Measurements from ENCODE around the gene CHSY3.

The CHSY3 gene

GRCh38 chr5:130206686-130207085 is 302.4 kb downstream of the CHSY3 start:
- H2AK5ac ChIP-seq (ENCODE audit: low read length, severe bottlenecking): no peak overlapping the region
- no peak overlapping the region for H2BK15ac ChIP-seq (ENCODE audit: low read depth, poor library complexity, severe bottlenecking)
- H2BK120ac ChIP-seq (ENCODE audit: low read depth, low read length): no peak overlapping the region
- H3K9ac ChIP-seq (ENCODE audit: low read length): no peak overlapping the region
- H3K4me3 ChIP-seq (ENCODE audit: insufficient read depth in 1 of 2, low read depth in 1 of 2, low read length in 2 of 2): no peak overlapping the region
- H2BK12ac ChIP-seq (ENCODE audit: low read length in 2 of 2): no peak overlapping the region
- no peaks in the 10 kb centered on the region for H3K36me3 ChIP-seq (ENCODE audit: control insufficient read depth in 1 of 2, insufficient read depth in 2 of 2, low read depth in 1 of 2, low read length in 2 of 2)
- H3K4me1 ChIP-seq (ENCODE audit: control insufficient read depth, insufficient read depth, low read depth, low read length): no peaks in the 10 kb centered on the region
- H3K23ac ChIP-seq (ENCODE audit: low read length in 2 of 2): no peak overlapping the region
- H3K18ac ChIP-seq (ENCODE audit: low read depth in 1 of 2, low read length in 2 of 2): no peak overlapping the region
- no peak overlapping the region for H4K91ac ChIP-seq (ENCODE audit: low read length)
- no peaks in the 10 kb centered on the region for H3K9me3 ChIP-seq (ENCODE audit: control insufficient read depth, low read length)
- no peaks in the 10 kb centered on the region for H3K79me1 ChIP-seq (replicated peaks; ENCODE audit: low read length, poor library complexity, severe bottlenecking)
- no peaks in the 10 kb centered on the region for H3K27me3 ChIP-seq (ENCODE audit: control insufficient read depth in 1 of 2, insufficient read depth in 1 of 2, low read length in 2 of 2)
- no peak for DNase-seq
- H3K4ac ChIP-seq (ENCODE audit: low read depth in 1 of 2, low read length in 2 of 2): no peak overlapping the region
- no peak overlapping the region for H3K4me2 ChIP-seq (ENCODE audit: low read length, poor library complexity, severe bottlenecking)
- H4K8ac ChIP-seq (ENCODE audit: low read length): no peak overlapping the region
- no peak overlapping the region for H3K27ac ChIP-seq (ENCODE audit: low read length, poor library complexity, severe bottlenecking)
- WGBS: 80% methylated on average over 2 of the region's 2 CpGs
- no peak overlapping the region for H3K14ac ChIP-seq (ENCODE audit: low read length in 2 of 2)
- no peak overlapping the region for H2BK5ac ChIP-seq (ENCODE audit: low read depth, low read length, poor library complexity, severe bottlenecking)
- no peak overlapping the region for H2AFZ ChIP-seq (ENCODE audit: low read depth, low read length)

DNA sequence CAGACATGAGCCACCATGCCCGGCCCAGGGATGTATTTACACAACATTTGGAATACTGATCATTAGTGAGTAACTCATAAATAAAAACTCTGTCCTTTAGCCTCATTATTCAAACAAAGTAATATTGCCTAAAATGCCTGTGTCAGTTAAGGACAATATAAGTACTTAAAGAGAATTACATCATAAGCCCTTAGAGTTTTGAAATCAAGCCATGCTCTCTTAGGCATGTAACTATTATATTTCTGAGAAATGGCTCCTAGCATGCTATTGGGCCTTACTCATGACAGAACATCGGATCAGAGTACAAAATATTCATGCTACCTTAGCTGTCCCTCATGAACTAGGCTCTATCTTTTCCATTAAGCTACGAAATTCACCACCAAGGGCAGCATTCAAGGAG is 309.3 kb downstream of the CHSY3 start:
- Histone ChIP-seq H2BK12ac (ENCODE audit: low read length in 2 of 2) (no peak overlapping the region), H3K18ac (ENCODE audit: low read depth in 1 of 2, low read length in 2 of 2) (no peak overlapping the region), H2AK5ac (ENCODE audit: low read length, severe bottlenecking) (no peak overlapping the region), H3K9ac (ENCODE audit: low read length) (no peak overlapping the region), H2AFZ (ENCODE audit: low read depth, low read length) (no peak overlapping the region), H3K27ac (ENCODE audit: low read length, poor library complexity, severe bottlenecking) (no peak overlapping the region), H3K4me3 (ENCODE audit: insufficient read depth in 1 of 2, low read depth in 1 of 2, low read length in 2 of 2) (no peak overlapping the region), H2BK120ac (ENCODE audit: low read depth, low read length) (no peak overlapping the region), H3K4ac (ENCODE audit: low read depth in 1 of 2, low read length in 2 of 2) (no peak overlapping the region), H3K9me3 (ENCODE audit: control insufficient read depth, low read length) (no peaks in the 10 kb centered on the region), H4K8ac (ENCODE audit: low read length) (no peak overlapping the region), H3K4me2 (ENCODE audit: low read length, poor library complexity, severe bottlenecking) (no peak overlapping the region), H3K79me1 (replicated peaks; ENCODE audit: low read length, poor library complexity, severe bottlenecking) (no peaks in the 10 kb centered on the region), H2BK15ac (ENCODE audit: low read depth, poor library complexity, severe bottlenecking) (no peak overlapping the region), H4K91ac (ENCODE audit: low read length) (no peak overlapping the region), H3K23ac (ENCODE audit: low read length in 2 of 2) (no peak overlapping the region), H3K14ac (ENCODE audit: low read length in 2 of 2) (no peak overlapping the region), H3K36me3 (ENCODE audit: control insufficient read depth in 1 of 2, insufficient read depth in 2 of 2, low read depth in 1 of 2, low read length in 2 of 2) (no peaks in the 10 kb centered on the region), H3K27me3 (ENCODE audit: control insufficient read depth in 1 of 2, insufficient read depth in 1 of 2, low read length in 2 of 2) (no peaks in the 10 kb centered on the region), H3K4me1 (ENCODE audit: control insufficient read depth, insufficient read depth, low read depth, low read length) (no peaks in the 10 kb centered on the region), H2BK5ac (ENCODE audit: low read depth, low read length, poor library complexity, severe bottlenecking) (no peak overlapping the region)
- WGBS: 88% methylated on average over 1 of the region's 3 CpGs
- peak; percentile 39 for DNase-seq

DNA sequence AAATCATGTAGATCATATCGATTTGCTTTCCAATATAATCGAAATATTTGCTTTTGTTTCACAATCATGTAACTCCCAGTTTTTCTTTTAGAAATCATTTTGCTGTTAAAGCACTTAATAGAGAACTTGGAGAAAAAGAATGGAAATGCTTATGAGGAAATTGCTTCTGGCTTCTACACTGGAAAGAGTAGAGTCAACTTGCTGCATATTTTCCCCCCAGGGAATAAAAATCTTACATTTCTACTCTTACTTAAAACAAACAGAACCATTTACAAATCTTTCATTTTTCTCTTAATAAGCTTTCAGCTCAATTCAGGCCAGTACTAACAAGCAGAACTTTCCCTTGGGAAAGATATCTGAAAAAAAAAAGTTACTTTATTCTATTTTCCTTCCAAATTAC is 312.0 kb downstream of the CHSY3 start:
- Histone ChIP-seq H3K27me3 (ENCODE audit: control insufficient read depth in 1 of 2, insufficient read depth in 1 of 2, low read length in 2 of 2) (no peaks in the 10 kb centered on the region), H3K27ac (ENCODE audit: low read length, poor library complexity, severe bottlenecking) (no peak overlapping the region), H3K14ac (ENCODE audit: low read length in 2 of 2) (no peak overlapping the region), H2AK5ac (ENCODE audit: low read length, severe bottlenecking) (no peak overlapping the region), H3K18ac (ENCODE audit: low read depth in 1 of 2, low read length in 2 of 2) (no peak overlapping the region), H2BK12ac (ENCODE audit: low read length in 2 of 2) (no peak overlapping the region), H3K23ac (ENCODE audit: low read length in 2 of 2) (no peak overlapping the region), H3K4me3 (ENCODE audit: insufficient read depth in 1 of 2, low read depth in 1 of 2, low read length in 2 of 2) (no peak overlapping the region), H2AFZ (ENCODE audit: low read depth, low read length) (no peak overlapping the region), H2BK120ac (ENCODE audit: low read depth, low read length) (no peak overlapping the region), H3K79me1 (replicated peaks; ENCODE audit: low read length, poor library complexity, severe bottlenecking) (no peaks in the 10 kb centered on the region), H2BK15ac (ENCODE audit: low read depth, poor library complexity, severe bottlenecking) (no peak overlapping the region), H3K4ac (ENCODE audit: low read depth in 1 of 2, low read length in 2 of 2) (no peak overlapping the region), H3K36me3 (ENCODE audit: control insufficient read depth in 1 of 2, insufficient read depth in 2 of 2, low read depth in 1 of 2, low read length in 2 of 2) (no peaks in the 10 kb centered on the region), H4K91ac (ENCODE audit: low read length) (no peak overlapping the region), H3K4me2 (ENCODE audit: low read length, poor library complexity, severe bottlenecking) (no peak overlapping the region), H3K4me1 (ENCODE audit: control insufficient read depth, insufficient read depth, low read depth, low read length) (no peaks in the 10 kb centered on the region), H4K8ac (ENCODE audit: low read length) (no peak overlapping the region), H2BK5ac (ENCODE audit: low read depth, low read length, poor library complexity, severe bottlenecking) (no peak overlapping the region), H3K9ac (ENCODE audit: low read length) (no peak overlapping the region), H3K9me3 (ENCODE audit: control insufficient read depth, low read length) (no peaks in the 10 kb centered on the region)
- WGBS: 80% methylated on average over 1 of the region's 2 CpGs
- no peak for DNase-seq

DNA sequence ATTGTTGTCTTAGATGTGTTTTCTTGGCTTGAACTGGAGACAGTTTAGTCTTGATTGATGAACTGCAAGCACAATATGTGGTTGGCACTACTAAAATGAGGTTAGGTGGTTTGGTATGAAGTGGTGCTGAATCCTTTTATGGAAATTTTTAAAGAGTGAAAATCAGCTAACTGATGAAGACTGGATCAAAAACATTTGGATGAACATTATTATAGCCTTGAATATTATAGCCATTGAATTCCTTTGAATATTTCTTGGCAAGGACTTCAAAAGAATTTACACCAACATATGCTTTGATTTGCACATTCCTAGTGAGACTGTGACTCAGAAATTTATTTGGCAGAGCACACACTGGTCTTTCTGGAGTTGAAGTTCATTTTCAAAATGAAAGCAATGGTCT is 318.3 kb downstream of the CHSY3 start:
- no peak overlapping the region for H3K4ac ChIP-seq (ENCODE audit: low read depth in 1 of 2, low read length in 2 of 2)
- no peak overlapping the region for H3K23ac ChIP-seq (ENCODE audit: low read length in 2 of 2)
- H2AFZ ChIP-seq (ENCODE audit: low read depth, low read length): no peak overlapping the region
- no peak overlapping the region for H4K8ac ChIP-seq (ENCODE audit: low read length)
- no peak for DNase-seq
- no peak overlapping the region for H3K9ac ChIP-seq (ENCODE audit: low read length)
- H2BK5ac ChIP-seq (ENCODE audit: low read depth, low read length, poor library complexity, severe bottlenecking): no peak overlapping the region
- H3K27me3 ChIP-seq (ENCODE audit: control insufficient read depth in 1 of 2, insufficient read depth in 1 of 2, low read length in 2 of 2): no peaks in the 10 kb centered on the region
- no peak overlapping the region for H3K4me3 ChIP-seq (ENCODE audit: insufficient read depth in 1 of 2, low read depth in 1 of 2, low read length in 2 of 2)
- H2BK15ac ChIP-seq (ENCODE audit: low read depth, poor library complexity, severe bottlenecking): no peak overlapping the region
- H3K27ac ChIP-seq (ENCODE audit: low read length, poor library complexity, severe bottlenecking): no peak overlapping the region
- no peak overlapping the region for H3K18ac ChIP-seq (ENCODE audit: low read depth in 1 of 2, low read length in 2 of 2)
- no peak overlapping the region for H2BK120ac ChIP-seq (ENCODE audit: low read depth, low read length)
- H3K9me3 ChIP-seq (ENCODE audit: control insufficient read depth, low read length): peaks cover 3% of the 10 kb centered on the region
- no peak overlapping the region for H3K14ac ChIP-seq (ENCODE audit: low read length in 2 of 2)
- no peak overlapping the region for H2BK12ac ChIP-seq (ENCODE audit: low read length in 2 of 2)
- no peaks in the 10 kb centered on the region for H3K79me1 ChIP-seq (replicated peaks; ENCODE audit: low read length, poor library complexity, severe bottlenecking)
- H3K36me3 ChIP-seq (ENCODE audit: control insufficient read depth in 1 of 2, insufficient read depth in 2 of 2, low read depth in 1 of 2, low read length in 2 of 2): no peaks in the 10 kb centered on the region
- H4K91ac ChIP-seq (ENCODE audit: low read length): no peak overlapping the region
- H3K4me1 ChIP-seq (ENCODE audit: control insufficient read depth, insufficient read depth, low read depth, low read length): no peaks in the 10 kb centered on the region
- no peak overlapping the region for H3K4me2 ChIP-seq (ENCODE audit: low read length, poor library complexity, severe bottlenecking)
- no peak overlapping the region for H2AK5ac ChIP-seq (ENCODE audit: low read length, severe bottlenecking)
